ENCODE measurements around the gene CHMP4A. TPM values are rescaled to one million over a fixed set of nuclear protein-coding genes. Genes with fewer than 3 reads are reported as not detected.

Gene CHMP4A
- total RNA-seq, 1 experiment from 2014 or later: 34.6 TPM

GRCh38 chr14:24183014-24183481, 30.2 kb downstream of the CHMP4A start:
- Histone ChIP-seq H3K27me3 (ENCODE audit: insufficient read depth, low read length) (no peaks in the 10 kb centered on the region), H3K36me3 (ENCODE audit: control insufficient read depth in 1 of 2, insufficient read depth in 2 of 2, low read length in 2 of 2) (peaks cover 43 to 60% of the 10 kb centered on the region in 2 experiments; a peak in 3 of 4 replicates), H4K20me1 (ENCODE audit: insufficient read depth) (no peaks in the 10 kb centered on the region), H3K79me2 (ENCODE audit: insufficient read depth, low read length) (peaks cover 33% of the 10 kb centered on the region), H3K4me1 (ENCODE audit: control insufficient read depth in 1 of 2, insufficient read depth in 2 of 2, low read length in 2 of 2) (peaks cover 8 to 10% of the 10 kb centered on the region in 2 experiments; a peak in 3 of 4 replicates), H3K9me3 (ENCODE audit: control insufficient read depth in 1 of 2, insufficient read depth in 1 of 2, low read depth in 1 of 2, low read length in 2 of 2) (no peaks in the 10 kb centered on the region), H3K9me2 (ENCODE audit: insufficient read depth) (no peaks in the 10 kb centered on the region), H3K4me3 (replicated peaks in 1 of 2; ENCODE audit: low read depth in 1 of 2, low read length in 2 of 2) (no peak overlapping the region), H3K9ac (ENCODE audit: low read length) (no peak overlapping the region), H3K27ac (ENCODE audit: low read depth, low read length) (no peak overlapping the region), H2AFZ (ENCODE audit: low read depth, low read length, poor library complexity, severe bottlenecking) (no peak overlapping the region), H3K4me2 (ENCODE audit: low read length) (no peak overlapping the region)
- ChIA-PET CTCF (no interaction called here), RAD21 (ENCODE audit: low non-redundant PET in 1 of 2, low total read pairs in 2 of 2, uncharacterized antibody in 2 of 2, unreplicated experiment in 2 of 2) (no interaction called here), POLR2A (interaction anchor here (1.3 kb wide), 1 partner anchor 22 kb away, joined by 3 read pairs; the partner anchor contains the start of gene IRF9)
- no peak for DNase-seq (ENCODE audit: low read depth, low spot score)
- ATAC-seq: no peak
- intact Hi-C loops (cut with micrococcal nuclease): no loop called here
- no peak for TF ChIP-seq TCF7L2 (IDR thresholded peaks at IDR 0.05; ENCODE audit: borderline replicate concordance, extremely low read depth, insufficient read depth, insufficient read length)
- no peak for TF ChIP-seq ATF3 (IDR thresholded peaks at IDR 0.05)
- no peak for TF ChIP-seq EGR1 (IDR thresholded peaks at IDR 0.05; ENCODE audit: low read depth)
- TF ChIP-seq POLR2AphosphoS5 (IDR thresholded peaks at IDR 0.05; ENCODE audit: low read depth, low read length): no peak
- TF ChIP-seq CTCF (IDR thresholded peaks at IDR 0.05 in 2 of 3, conservative IDR thresholded peaks at IDR 0.05 in 1 of 3; ENCODE audit: borderline replicate concordance in 1 of 3, insufficient read depth in 1 of 3, low read depth in 2 of 3, low read length in 2 of 3): no peak
- no TSS peak for BruUV-seq (replicated peaks)

All from HCT116 (cell line).